CD4-positive, alpha-beta T cell (primary cell): Measurements from ENCODE around the gene ZNF277. TPM values are rescaled to one million over a fixed set of nuclear protein-coding genes. Genes with fewer than 3 reads are reported as not detected.

Experiments used
- ATAC-seq: fragments of 200-7000 bp; cut with Tn5 transposase; one replicate; pipeline ENCODE4 v1.10.0; 2022; ENCODE audit warnings: mild to moderate bottlenecking; ENCODE audit not compliant: poor library complexity
- CTCF ChIA-PET: fragments of 350-600 bp; sonication (Branson Sonifier 250); formaldehyde crosslinking; loops from one replicate; lab custom pipeline; 2021; ENCODE audit warnings: antibody characterized with exemption, inconsistent platforms; lab: Charles Lee
- POLR2A ChIA-PET: fragments of 350-600 bp; sonication (Branson Sonifier 250); formaldehyde crosslinking; loops from one replicate; lab custom pipeline; 2021; ENCODE audit warnings: antibody characterized with exemption, inconsistent platforms; lab: Charles Lee
- DNase-seq, 14 experiments: peaks; one replicate each; pipeline ENCODE4 v3.0.0-alpha.2; 2013 to 2020; ENCODE audit warnings: mixed read lengths in 2 of 14
- H3K27ac ChIP-seq, 2 donors: one replicate each; pipeline versions ENCODE4 v1.5.1 to v1.7.0; 2013; ENCODE audit warnings: low read length in 2 of 2, low read depth in 1 of 2, mild to moderate bottlenecking in 1 of 2
- H3K27me3 ChIP-seq, 2 experiments: 1 replicate in 1 of 2; 2 replicates in 1 of 2; pipeline versions ENCODE4 v1.6.1 to v1.7.0; 2013; ENCODE audit warnings: low read length in 2 of 2, control low read depth in 1 of 2, mild to moderate bottlenecking in 1 of 2, moderate library complexity in 1 of 2; ENCODE audit not compliant: insufficient read depth in 2 of 2, control insufficient read depth in 1 of 2
- H3K36me3 ChIP-seq: one replicate; pipeline ENCODE4 v1.6.1; 2013; ENCODE audit warnings: low read length, control low read depth; ENCODE audit not compliant: insufficient read depth
- H3K4me1 ChIP-seq: one replicate; pipeline ENCODE4 v1.6.1; 2013; ENCODE audit warnings: low read length, control low read depth; ENCODE audit not compliant: insufficient read depth
- H3K4me3 ChIP-seq: one replicate; pipeline ENCODE4 v1.5.1; 2013; ENCODE audit warnings: mild to moderate bottlenecking, low read length, moderate library complexity
- H3K9me3 ChIP-seq, 2 experiments: 1 replicate in 1 of 2; 2 replicates in 1 of 2; pipeline versions ENCODE4 v1.6.1 to v1.7.0; 2013; ENCODE audit warnings: low read length in 2 of 2, mild to moderate bottlenecking in 2 of 2, control low read depth in 1 of 2, moderate library complexity in 1 of 2; ENCODE audit not compliant: control insufficient read depth in 1 of 2, insufficient read depth in 1 of 2
- H3K27ac Mint-ChIP-seq: one replicate; pipeline ENCODE4 v1.8.0; 2020; ENCODE audit warnings: mixed read lengths
- H3K27me3 Mint-ChIP-seq: one replicate; pipeline ENCODE4 v1.8.0; 2021; ENCODE audit warnings: mixed read lengths
- H3K36me3 Mint-ChIP-seq: one replicate; pipeline ENCODE4 v1.8.0; 2021; ENCODE audit warnings: low read depth, mixed read lengths
- H3K4me1 Mint-ChIP-seq: one replicate; pipeline ENCODE4 v1.8.0; 2021; ENCODE audit warnings: low read depth, mixed read lengths
- H3K4me3 Mint-ChIP-seq: one replicate; pipeline ENCODE4 v1.8.0; 2020; ENCODE audit warnings: mild to moderate bottlenecking, mixed read lengths
- H3K9me3 Mint-ChIP-seq: one replicate; pipeline ENCODE4 v1.8.0; 2020; ENCODE audit warnings: mixed read lengths
- CTCF ChIP-seq: fragments of 200-600 bp; IDR thresholded peaks from one replicate; pipeline ENCODE4 v1.8.0; 2022; ENCODE audit warnings: antibody characterized with exemption, mild to moderate bottlenecking
- intact Hi-C, 2 experiments: fragments of 100-400 bp; cut with DNase I in 1 of 2; cut with micrococcal nuclease in 1 of 2; formaldehyde crosslinking; loops; one replicate each; pipeline versions ENCODE4 v1.15.1 to v1.9.0; 2023 to 2025; cut with DNase I, micrococcal nuclease
- total RNA-seq, 174 experiments: library from RNA in 2 of 174; stranded (reverse) in 2 of 174; gene quantifications; one replicate each; pipeline ENCODE4 v1.2.3 and lab custom pipeline; 2021 to 2026

ZNF277 gene
- total RNA-seq, 2 experiments from 2014 or later: 21.6 to 22.5 TPM

DNA sequence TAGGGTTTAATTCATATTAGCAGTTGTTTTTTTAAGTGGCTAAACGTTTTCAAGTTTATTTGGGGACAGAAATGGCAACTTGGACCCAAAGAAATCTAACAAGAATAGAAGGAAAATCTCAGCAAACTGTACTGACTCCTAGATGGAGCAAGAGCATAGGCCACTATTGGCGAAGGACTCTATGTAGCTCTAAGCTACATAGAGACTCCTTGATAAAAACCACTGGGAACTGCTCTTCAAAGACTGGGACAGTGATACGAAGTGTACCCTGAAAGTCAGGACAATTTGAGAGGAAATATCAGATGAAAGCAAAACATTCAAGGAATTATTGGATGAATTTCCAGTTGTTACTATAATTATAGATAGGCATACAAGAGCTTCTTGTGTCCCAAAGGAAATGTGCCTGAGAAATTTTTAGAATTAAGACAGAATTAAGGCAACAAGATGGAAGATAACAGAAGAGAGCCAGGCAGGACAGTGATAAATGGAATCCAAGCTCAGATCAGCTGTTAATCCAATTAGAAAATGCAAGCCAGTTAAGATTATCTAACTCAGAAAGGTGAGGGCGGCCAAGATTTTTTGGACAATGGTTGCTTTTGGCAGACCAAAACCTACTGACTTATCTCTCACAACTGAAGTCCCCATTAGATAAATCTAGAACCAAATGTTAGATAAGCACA, 140.0 kb downstream of the ZNF277 start:
- no peaks in the 10 kb centered on the region for H3K4me1 Mint-ChIP-seq
- peaks cover 14% of the 10 kb centered on the region for H3K9me3 Mint-ChIP-seq
- intact Hi-C loops: no loop called here
- H3K4me3 ChIP-seq: no peak overlapping the region
- H3K36me3 ChIP-seq: peaks cover 15% of the 10 kb centered on the region
- no peak overlapping the region for H3K27ac Mint-ChIP-seq
- DNase-seq (no peak), ATAC-seq (no peak)
- H3K4me3 Mint-ChIP-seq: no peak overlapping the region
- CTCF ChIA-PET: no interaction called here
- no peaks in the 10 kb centered on the region for H3K27me3 ChIP-seq
- TF ChIP-seq CTCF: no peak
- no peaks in the 10 kb centered on the region for H3K4me1 ChIP-seq
- peaks cover 0 to 24% of the 10 kb centered on the region in 2 experiments for H3K9me3 ChIP-seq
- H3K27me3 Mint-ChIP-seq: no peaks in the 10 kb centered on the region
- H3K36me3 Mint-ChIP-seq: peaks cover 49% of the 10 kb centered on the region
- POLR2A ChIA-PET: no interaction called here
- H3K27ac ChIP-seq: no peak overlapping the region

GRCh38 chr7:112347088-112347487, 140.6 kb downstream of the ZNF277 start:
- Histone ChIP-seq H3K9me3 (peaks cover 0 to 24% of the 10 kb centered on the region in 2 experiments), H3K4me1 (no peaks in the 10 kb centered on the region), H3K4me3 (no peak overlapping the region), H3K27me3 (no peaks in the 10 kb centered on the region), H3K27ac (no peak overlapping the region), H3K36me3 (peaks cover 10% of the 10 kb centered on the region)
- ChIA-PET CTCF (no interaction called here), POLR2A (no interaction called here)
- ATAC-seq (no peak), DNase-seq (no peak)
- Mint-ChIP-seq H3K9me3 (peaks cover 14% of the 10 kb centered on the region), H3K4me1 (no peaks in the 10 kb centered on the region), H3K27ac (no peak overlapping the region), H3K27me3 (no peaks in the 10 kb centered on the region), H3K36me3 (peaks cover 43% of the 10 kb centered on the region), H3K4me3 (no peak overlapping the region)
- no peak for TF ChIP-seq CTCF
- intact Hi-C loops: no loop called here

DNA sequence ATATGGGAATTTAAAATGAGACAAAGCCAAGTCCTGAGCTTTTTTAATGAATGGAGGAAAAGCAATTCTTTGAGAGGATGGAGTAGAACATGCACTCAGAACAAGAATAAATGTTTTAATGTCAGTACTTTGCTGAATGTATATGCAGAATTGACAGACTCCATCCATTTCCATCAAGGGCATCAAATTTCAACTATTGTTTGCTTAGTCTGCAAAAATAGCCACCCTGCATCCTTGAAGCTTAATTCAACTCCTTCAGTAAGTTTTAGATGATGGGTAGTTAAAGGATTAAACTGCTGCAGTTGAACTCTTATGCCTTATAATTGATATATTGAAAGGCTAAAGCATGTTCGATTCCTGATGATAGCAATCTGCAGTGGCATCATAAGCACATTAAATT, 144.1 kb downstream of the ZNF277 start:
- Histone ChIP-seq H3K27ac (no peak overlapping the region), H3K4me1 (no peaks in the 10 kb centered on the region), H3K27me3 (no peaks in the 10 kb centered on the region), H3K9me3 (peaks cover 0 to 24% of the 10 kb centered on the region in 2 experiments), H3K36me3 (no peaks in the 10 kb centered on the region), H3K4me3 (no peak overlapping the region)
- ChIA-PET CTCF (no interaction called here), POLR2A (no interaction called here)
- H3K27ac Mint-ChIP-seq: no peak overlapping the region
- no peak overlapping the region for H3K4me3 Mint-ChIP-seq
- DNase-seq (no peak), ATAC-seq (no peak)
- peaks cover 11% of the 10 kb centered on the region for H3K27me3 Mint-ChIP-seq
- H3K36me3 Mint-ChIP-seq: peaks cover 13% of the 10 kb centered on the region
- no peak for TF ChIP-seq CTCF
- H3K4me1 Mint-ChIP-seq: no peaks in the 10 kb centered on the region
- peaks cover 7% of the 10 kb centered on the region for H3K9me3 Mint-ChIP-seq
- intact Hi-C loops: no loop called here
